ENCODE results near the gene KDF1.
"Not testable (repeated sequence)": the region's sequence is repeated elsewhere in the genome, so short reads cannot be mapped to it uniquely, and the experiment has no call there.

Gene KDF1

GRCh38 chr1:26956321-26956720, 3.9 kb downstream of the KDF1 start:
- DNase-seq (ENCODE audit: low spot score): no peak

GRCh38 chr1:26953374-26953773, 6.9 kb downstream of the KDF1 start:
- DNase-seq (ENCODE audit: low spot score): no peak

GRCh38 chr1:26951821-26952497, 8.3 kb downstream of the KDF1 start:
- no peak for DNase-seq (ENCODE audit: low spot score)

- no peak for DNase-seq (ENCODE audit: low spot score)
Observed at GRCh38 chr1:26951216-26951615, 9.1 kb downstream of the KDF1 start.

GRCh38 chr1:26950602-26951001, 9.7 kb downstream of the KDF1 start:
- peak; percentile 23 for DNase-seq (ENCODE audit: low spot score)

GRCh38 chr1:26949926-26950319, 10.3 kb downstream of the KDF1 start:
- no peak for DNase-seq (ENCODE audit: low spot score)

- peak; percentile 12 for DNase-seq (ENCODE audit: low spot score)
Observed at GRCh38 chr1:26949266-26949925, 10.9 kb downstream of the KDF1 start.

- DNase-seq (ENCODE audit: low spot score): not testable (repeated sequence)
Observed at GRCh38 chr1:26948725-26949057, 11.6 kb downstream of the KDF1 start.

GRCh38 chr1:26946270-26946669, 14.0 kb downstream of the KDF1 start:
- DNase-seq (ENCODE audit: low spot score): no peak

GRCh38 chr1:26945728-26946127, 14.5 kb downstream of the KDF1 start:
- DNase-seq (ENCODE audit: low spot score): no peak

GRCh38 chr1:26945138-26945537, 15.1 kb downstream of the KDF1 start:
- no peak for DNase-seq (ENCODE audit: low spot score)

- DNase-seq (ENCODE audit: low spot score): no peak
Observed at GRCh38 chr1:26942656-26943055, 17.6 kb downstream of the KDF1 start.

- DNase-seq (ENCODE audit: low spot score): no peak
Observed at GRCh38 chr1:26941311-26941710, 19.0 kb downstream of the KDF1 start.

- DNase-seq (ENCODE audit: low spot score): no peak
Observed at GRCh38 chr1:26938659-26939025, 21.6 kb downstream of the KDF1 start.

- DNase-seq (ENCODE audit: low spot score): no peak
Observed at GRCh38 chr1:26938004-26938658, 22.1 kb downstream of the KDF1 start.

GRCh38 chr1:26936823-26937222, 23.4 kb downstream of the KDF1 start:
- DNase-seq (ENCODE audit: low spot score): no peak

- DNase-seq (ENCODE audit: low spot score): no peak
Observed at GRCh38 chr1:26932531-26932930, 27.7 kb downstream of the KDF1 start.

- DNase-seq (ENCODE audit: low spot score): no peak
Observed at GRCh38 chr1:26923711-26924110, 36.6 kb downstream of the KDF1 start.

- no peak for DNase-seq (ENCODE audit: low spot score)
Observed at GRCh38 chr1:26922901-26923300, 37.4 kb downstream of the KDF1 start.

- no peak for DNase-seq (ENCODE audit: low spot score)
Observed at GRCh38 chr1:26922431-26922729, 37.9 kb downstream of the KDF1 start.

- peak; percentile 99 for DNase-seq (ENCODE audit: low spot score)
Observed at GRCh38 chr1:26921540-26922430, 38.5 kb downstream of the KDF1 start, which contains the start of gene NUDC. Gene NUDC, plus strand, starts transcription at chr1:26921743. Its CDS starts 106 bp downstream, at chr1:26921849.

- no peak for DNase-seq (ENCODE audit: low spot score)
Observed at GRCh38 chr1:26921126-26921539, 39.1 kb downstream of the KDF1 start.

All from AG20443 (cell line).